KMS-11 (cell line): Measurements from ENCODE around the gene RBM20.
"Not testable (repeated sequence)": the region's sequence is repeated elsewhere in the genome, so short reads cannot be mapped to it uniquely, and the experiment has no call there.

Experiments
- H2AFZ ChIP-seq: fragments of 200-600 bp; sonication (generic); 2 replicates; pipeline ENCODE4 v1.6.1; 2016; ENCODE audit warnings: antibody characterized with exemption, mixed run types, low read depth
- H3K27ac ChIP-seq: fragments of 200-600 bp; sonication (generic); 2 replicates; pipeline ENCODE4 v1.6.1; 2016; ENCODE audit warnings: mild to moderate bottlenecking, mixed run types
- H3K27me3 ChIP-seq: fragments of 200-600 bp; sonication (generic); 2 replicates; pipeline ENCODE4 v1.6.1; 2017; ENCODE audit warnings: mild to moderate bottlenecking, low read depth, mixed run types, moderate library complexity; ENCODE audit not compliant: insufficient read depth
- H3K36me3 ChIP-seq: fragments of 200-600 bp; sonication (generic); 2 replicates; pipeline ENCODE4 v1.6.1; 2017; ENCODE audit warnings: mild to moderate bottlenecking, mixed run types; ENCODE audit not compliant: insufficient read depth
- H3K4me1 ChIP-seq: fragments of 200-600 bp; sonication (generic); 2 replicates; pipeline ENCODE4 v1.6.1; 2016; ENCODE audit warnings: mild to moderate bottlenecking, low read depth, mixed run types; ENCODE audit not compliant: poor library complexity, severe bottlenecking
- H3K4me2 ChIP-seq: fragments of 200-600 bp; sonication (generic); 2 replicates; pipeline ENCODE4 v1.7.0; 2016; ENCODE audit warnings: mild to moderate bottlenecking, mixed run types
- H3K4me3 ChIP-seq: fragments of 200-600 bp; sonication (generic); IDR thresholded peaks from 2 replicates; pipeline ENCODE4 v1.6.1; 2017; ENCODE audit warnings: low read depth, low read length, mixed read lengths; ENCODE audit not compliant: insufficient read depth
- H3K79me2 ChIP-seq: fragments of 200-600 bp; sonication (generic); 2 replicates; pipeline ENCODE4 v1.6.1; 2016; ENCODE audit warnings: low read depth, mixed run types; ENCODE audit not compliant: insufficient read depth
- H3K9ac ChIP-seq: fragments of 200-600 bp; sonication (generic); 2 replicates; pipeline ENCODE4 v1.6.1; 2016; ENCODE audit warnings: mild to moderate bottlenecking, mixed run types
- H4K20me1 ChIP-seq: fragments of 200-600 bp; sonication (generic); 2 replicates; pipeline ENCODE4 v1.6.1; 2016; ENCODE audit warnings: mild to moderate bottlenecking, mixed run types; ENCODE audit not compliant: insufficient read depth
- CTCF ChIP-seq: fragments of 200-600 bp; sonication (generic); conservative IDR thresholded peaks from 2 replicates; pipeline ENCODE4 v1.6.1; 2017; ENCODE audit warnings: low read depth, mild to moderate bottlenecking, antibody characterized with exemption, low read length, moderate library complexity, mixed read lengths

The RBM20 gene

GRCh38 chr10:110656612-110657011, 12.5 kb downstream of the RBM20 start:
- Histone ChIP-seq H3K36me3 (no peaks in the 10 kb centered on the region), H3K4me1 (no peaks in the 10 kb centered on the region), H4K20me1 (no peaks in the 10 kb centered on the region), H3K9ac (no peak overlapping the region), H2AFZ (no peak overlapping the region), H3K79me2 (no peaks in the 10 kb centered on the region), H3K27ac (no peak overlapping the region), H3K27me3 (no peaks in the 10 kb centered on the region), H3K4me3 (no peak overlapping the region), H3K4me2 (no peak overlapping the region)
- TF ChIP-seq CTCF, result no peak

GRCh38 chr10:110657973-110658691, 14.0 kb downstream of the RBM20 start:
- H3K9ac ChIP-seq, result no peak overlapping the region
- no peaks in the 10 kb centered on the region for H3K79me2 ChIP-seq
- H3K4me2 ChIP-seq, result no peak overlapping the region
- H3K4me1 ChIP-seq, result no peaks in the 10 kb centered on the region
- H3K27ac ChIP-seq, result no peak overlapping the region
- H3K27me3 ChIP-seq, result no peaks in the 10 kb centered on the region
- H2AFZ ChIP-seq, result no peak overlapping the region
- no peak for TF ChIP-seq CTCF
- H3K36me3 ChIP-seq, result no peaks in the 10 kb centered on the region
- no peak overlapping the region for H3K4me3 ChIP-seq
- H4K20me1 ChIP-seq, result no peaks in the 10 kb centered on the region

- H3K4me3 ChIP-seq, result no peak overlapping the region
- no peaks in the 10 kb centered on the region for H4K20me1 ChIP-seq
- H3K9ac ChIP-seq, result no peak overlapping the region
- H3K36me3 ChIP-seq, result no peaks in the 10 kb centered on the region
- H3K4me1 ChIP-seq, result no peaks in the 10 kb centered on the region
- no peak overlapping the region for H2AFZ ChIP-seq
- no peaks in the 10 kb centered on the region for H3K27me3 ChIP-seq
- no peak overlapping the region for H3K27ac ChIP-seq
- no peak for TF ChIP-seq CTCF
- H3K79me2 ChIP-seq, result no peaks in the 10 kb centered on the region
- no peak overlapping the region for H3K4me2 ChIP-seq
Observed at GRCh38 chr10:110659558-110659957, 15.4 kb downstream of the RBM20 start.

- H3K79me2 ChIP-seq, H3K27ac ChIP-seq: not testable (repeated sequence)
Observed at GRCh38 chr10:110660289-110660688, 16.2 kb downstream of the RBM20 start.

GRCh38 chr10:110661292-110661691, 17.2 kb downstream of the RBM20 start:
- no peak overlapping the region for H3K9ac ChIP-seq
- H3K4me1 ChIP-seq, result no peaks in the 10 kb centered on the region
- H2AFZ ChIP-seq, result no peak overlapping the region
- H3K27me3 ChIP-seq, result no peaks in the 10 kb centered on the region
- H3K4me3 ChIP-seq, result no peak overlapping the region
- H3K27ac ChIP-seq, result no peak overlapping the region
- no peak for TF ChIP-seq CTCF
- H3K4me2 ChIP-seq, result no peak overlapping the region
- no peaks in the 10 kb centered on the region for H4K20me1 ChIP-seq
- no peaks in the 10 kb centered on the region for H3K36me3 ChIP-seq
- no peaks in the 10 kb centered on the region for H3K79me2 ChIP-seq

More at GRCh38 chr10:110660289-110660688, 16.2 kb downstream of the RBM20 start:
- H3K9ac ChIP-seq, H3K4me3 ChIP-seq, H3K4me1 ChIP-seq, H4K20me1 ChIP-seq, H3K36me3 ChIP-seq, H3K27me3 ChIP-seq, H2AFZ ChIP-seq, H3K4me2 ChIP-seq: not testable (repeated sequence)
